Articular chondrocyte of knee joint (primary cell): ENCODE measurements around the gene TNIP3. TPM values are rescaled to one million over a fixed set of nuclear protein-coding genes. Genes with fewer than 3 reads are reported as not detected.

Experiments
- small RNA-seq: library from RNA; depleted of rRNA; stranded (forward); fragments of <200 nt; gene quantifications from one replicate; pipeline ENCODE3, GENCODE V24; 2012
- total RNA-seq: library from RNA; depleted of rRNA; stranded (reverse); fragments of >200 nt; gene quantifications from 2 replicates; pipeline ENCODE4 v1.2.3, GENCODE V29; 2012

The TNIP3 gene, protein sequence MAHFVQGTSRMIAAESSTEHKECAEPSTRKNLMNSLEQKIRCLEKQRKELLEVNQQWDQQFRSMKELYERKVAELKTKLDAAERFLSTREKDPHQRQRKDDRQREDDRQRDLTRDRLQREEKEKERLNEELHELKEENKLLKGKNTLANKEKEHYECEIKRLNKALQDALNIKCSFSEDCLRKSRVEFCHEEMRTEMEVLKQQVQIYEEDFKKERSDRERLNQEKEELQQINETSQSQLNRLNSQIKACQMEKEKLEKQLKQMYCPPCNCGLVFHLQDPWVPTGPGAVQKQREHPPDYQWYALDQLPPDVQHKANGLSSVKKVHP
- 0.13 and 1.8 TPM in 2 replicates for total RNA-seq

DNA sequence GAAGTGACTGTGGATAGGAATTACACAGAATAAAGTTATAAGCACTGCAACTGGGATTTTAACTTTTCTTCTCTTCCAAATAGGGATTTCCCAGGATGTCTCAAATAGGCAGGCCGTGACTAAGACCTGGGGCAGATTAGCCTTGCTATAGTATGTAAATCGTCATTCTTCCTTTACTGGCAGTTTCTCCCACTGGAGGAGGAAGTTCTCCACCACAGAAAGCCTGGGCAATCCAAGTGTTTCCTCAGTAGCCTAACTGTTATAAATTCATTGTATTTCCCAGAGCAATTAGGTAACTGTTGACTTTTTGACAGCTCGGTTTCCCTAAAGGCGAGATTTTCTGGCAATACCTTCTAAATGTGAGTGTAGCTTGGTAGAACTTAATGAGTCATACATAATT is at the start of gene TNIP3:
TNIP3 (minus strand) TSS at position 31 of the 400 bp plus-strand sequence. CDS start 196 bp downstream, outside the sequence.

Small RNAs within 50 kb of the gene (small RNA-seq; reads per million reads assigned to genes)
- not detected for gene RNU6-948P

Other genes with a start within 250 kb of the TNIP3 start
- 26.9 and 31.5 TPM in 2 replicates for gene PRDM5, start 241.6 kb downstream of the TNIP3 start, total RNA-seq
- gene NDNF, start 91.8 kb downstream of the TNIP3 start, total RNA-seq: 35.4 and 39.5 TPM in 2 replicates
- gene QRFPR, start 216.7 kb upstream of the TNIP3 start, total RNA-seq: not detected in 2 replicates